HG03095 (cell line): Measurements from ENCODE around the gene BCO2.

ENCODE experiments used
- ATAC-seq: cut with Tn5 transposase; IDR thresholded peaks from one replicate; pipeline ENCODE4 v1.9.1; 2021; ENCODE audit warnings: moderate library complexity; ENCODE audit not compliant: unreplicated experiment

BCO2 gene

DNA sequence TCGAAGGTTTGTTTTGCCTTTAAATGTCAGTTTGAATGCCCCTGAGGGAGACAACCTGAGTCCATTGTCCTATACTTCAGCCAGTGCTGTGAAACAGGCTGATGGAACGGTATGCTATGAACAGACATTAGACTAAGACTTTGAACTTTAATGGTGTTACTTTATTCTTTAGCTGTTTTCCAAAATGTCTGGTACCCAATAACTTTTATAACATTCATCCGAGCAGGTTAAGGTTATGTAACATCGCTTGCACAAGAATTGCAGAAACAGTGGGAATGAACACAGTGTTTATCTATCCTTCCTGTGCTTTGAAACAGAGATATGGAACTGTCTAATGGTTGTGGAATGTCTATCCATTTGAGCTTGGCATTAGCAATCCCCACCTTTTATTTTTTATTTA lies 38.4 kb downstream of the BCO2 start:
- no peak for ATAC-seq

DNA sequence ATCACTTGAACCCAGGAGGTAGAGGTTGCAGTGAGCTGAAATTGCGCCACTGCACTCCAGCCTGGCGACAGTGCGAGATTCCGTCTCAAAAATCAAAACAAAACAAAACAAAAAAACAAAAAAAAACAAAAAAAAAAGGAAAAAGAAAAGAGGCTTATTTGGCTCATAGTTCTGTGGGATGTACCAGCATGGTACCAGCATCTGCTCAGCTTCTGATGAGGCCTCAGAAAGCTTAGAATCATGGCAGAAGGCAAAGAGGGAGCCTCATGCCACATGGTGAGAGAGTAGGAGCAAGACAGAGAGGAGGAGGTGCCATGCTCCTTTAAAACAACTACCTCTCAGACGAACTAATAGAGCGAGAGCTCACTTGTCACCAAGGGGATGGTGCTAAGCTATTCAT lies 40.3 kb downstream of the BCO2 start:
- no peak for ATAC-seq

DNA sequence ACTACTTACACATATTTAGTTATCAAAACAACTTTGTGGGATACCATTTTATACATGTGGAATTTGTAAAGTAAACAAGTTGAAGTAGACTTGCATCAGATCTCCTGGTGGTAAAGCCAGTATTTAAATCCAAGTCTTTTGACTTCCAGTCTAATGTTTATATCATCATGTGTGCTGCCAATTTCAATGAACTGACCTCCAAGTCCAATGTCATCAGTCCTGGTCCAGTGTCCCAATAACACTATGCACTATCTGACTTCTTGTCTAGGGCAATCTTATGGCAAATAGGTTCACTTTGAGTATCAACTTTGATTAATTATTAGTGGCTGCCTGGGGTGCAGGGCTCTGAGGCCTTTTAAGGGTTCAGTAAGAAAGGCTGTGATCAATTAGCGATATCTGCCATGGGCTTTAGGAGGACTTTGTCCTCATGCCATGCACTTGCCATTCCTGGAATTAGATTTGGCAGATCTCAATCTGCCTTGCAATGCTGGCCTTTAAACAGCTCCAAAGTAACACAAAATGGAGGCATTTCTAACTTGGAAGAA lies 41.3 kb downstream of the BCO2 start:
- no peak for ATAC-seq

DNA sequence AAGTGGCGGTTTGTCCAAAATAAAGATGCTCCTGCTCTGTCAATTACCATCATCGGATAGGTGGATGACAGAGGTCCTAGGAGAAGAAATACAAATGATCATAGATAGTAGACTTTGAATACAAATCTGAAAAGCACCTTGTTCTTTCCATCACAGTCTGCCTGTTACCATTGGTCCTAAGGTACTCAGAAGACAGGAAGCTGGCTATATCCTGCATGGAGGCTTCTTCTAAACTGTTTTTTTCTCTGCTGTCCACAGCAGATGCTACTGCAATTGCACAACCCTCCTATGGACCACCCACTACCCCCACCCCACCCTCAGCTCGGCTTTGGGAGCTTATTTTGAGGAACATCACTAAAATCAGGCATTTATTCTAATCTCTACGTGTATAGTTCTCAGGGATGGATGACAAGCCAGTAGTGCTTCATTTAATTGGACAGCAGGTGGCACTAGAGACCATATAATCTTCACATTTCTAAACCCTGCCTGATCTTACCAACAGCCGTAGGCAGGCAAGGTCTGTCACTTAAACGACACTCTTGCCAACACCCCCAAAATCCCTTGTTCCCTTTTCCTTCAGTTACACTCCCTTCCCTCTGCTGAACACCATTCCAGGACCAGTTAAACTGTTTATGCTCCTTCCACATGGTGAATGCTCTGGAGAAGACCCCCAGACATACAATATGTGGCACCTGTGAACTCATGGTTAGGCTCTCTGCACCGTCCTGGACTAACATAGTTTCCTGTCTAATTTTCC lies 44.3 kb downstream of the BCO2 start:
- ATAC-seq = peak; percentile 88

DNA sequence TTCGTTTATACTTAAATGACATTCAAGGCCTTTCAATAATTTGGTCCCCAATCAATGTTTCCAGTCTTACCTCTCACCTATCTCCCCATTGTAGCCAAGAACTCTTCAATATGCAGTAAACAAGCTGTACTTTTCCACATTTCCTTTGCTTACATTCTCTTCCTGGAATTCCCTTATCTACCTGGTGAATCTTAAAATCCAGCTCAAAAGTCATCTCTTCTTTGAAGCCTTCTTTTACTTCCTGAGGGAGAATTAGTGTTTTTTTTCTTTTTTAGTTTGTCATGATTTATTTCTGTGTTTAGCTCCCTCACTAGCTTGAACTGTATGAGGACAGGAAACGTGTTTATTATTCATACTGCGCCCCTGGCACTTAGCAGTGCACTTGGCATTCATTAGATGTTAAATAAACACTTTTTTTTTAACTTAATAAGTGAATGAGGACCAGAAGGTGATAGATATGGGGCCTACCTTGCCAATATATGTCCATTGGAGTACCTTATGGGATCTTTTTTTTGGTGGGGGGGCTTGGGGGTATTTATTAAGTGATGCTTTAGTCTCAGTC lies 46.0 kb downstream of the BCO2 start:
- no peak for ATAC-seq

DNA sequence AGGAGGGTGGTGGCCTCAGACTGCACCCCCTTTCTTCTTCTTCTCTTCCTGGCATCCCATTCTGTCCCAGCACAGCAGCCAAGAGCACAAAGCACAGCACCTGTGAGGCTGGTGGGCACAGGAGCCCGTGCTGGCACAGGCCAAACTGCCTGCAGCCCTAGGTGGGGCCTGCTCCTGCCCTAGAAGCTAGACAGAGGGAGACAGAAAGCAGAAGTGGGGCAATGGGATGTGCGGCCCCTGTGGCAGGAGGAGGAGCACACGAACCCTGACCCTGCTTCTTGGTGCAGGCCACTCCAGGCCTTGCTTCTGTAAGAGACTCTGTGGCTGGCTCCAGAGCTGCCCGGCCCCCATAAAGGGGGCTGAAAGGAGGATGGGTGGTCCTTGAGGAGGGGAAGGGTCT lies 47.0 kb downstream of the BCO2 start:
- ATAC-seq = no peak

DNA sequence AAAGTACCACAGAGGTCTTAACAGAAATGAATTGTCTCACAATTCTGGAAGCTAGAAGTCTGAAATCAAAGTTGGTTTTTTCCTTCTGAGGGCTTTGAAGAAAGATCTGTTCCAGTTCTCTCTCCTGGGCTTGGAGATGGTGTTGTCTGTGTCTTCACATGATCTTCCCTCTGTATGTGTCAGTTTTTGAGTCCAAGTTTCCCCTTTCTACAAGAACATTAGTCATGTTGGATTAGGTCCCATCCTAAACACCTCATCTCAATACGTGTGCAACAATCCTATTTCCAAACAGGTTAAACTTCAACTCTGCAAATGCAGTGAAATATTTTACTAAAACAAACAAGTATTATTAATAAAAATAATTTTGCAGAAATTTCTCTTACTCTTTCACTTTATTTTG lies 47.8 kb downstream of the BCO2 start:
- ATAC-seq = no peak

DNA sequence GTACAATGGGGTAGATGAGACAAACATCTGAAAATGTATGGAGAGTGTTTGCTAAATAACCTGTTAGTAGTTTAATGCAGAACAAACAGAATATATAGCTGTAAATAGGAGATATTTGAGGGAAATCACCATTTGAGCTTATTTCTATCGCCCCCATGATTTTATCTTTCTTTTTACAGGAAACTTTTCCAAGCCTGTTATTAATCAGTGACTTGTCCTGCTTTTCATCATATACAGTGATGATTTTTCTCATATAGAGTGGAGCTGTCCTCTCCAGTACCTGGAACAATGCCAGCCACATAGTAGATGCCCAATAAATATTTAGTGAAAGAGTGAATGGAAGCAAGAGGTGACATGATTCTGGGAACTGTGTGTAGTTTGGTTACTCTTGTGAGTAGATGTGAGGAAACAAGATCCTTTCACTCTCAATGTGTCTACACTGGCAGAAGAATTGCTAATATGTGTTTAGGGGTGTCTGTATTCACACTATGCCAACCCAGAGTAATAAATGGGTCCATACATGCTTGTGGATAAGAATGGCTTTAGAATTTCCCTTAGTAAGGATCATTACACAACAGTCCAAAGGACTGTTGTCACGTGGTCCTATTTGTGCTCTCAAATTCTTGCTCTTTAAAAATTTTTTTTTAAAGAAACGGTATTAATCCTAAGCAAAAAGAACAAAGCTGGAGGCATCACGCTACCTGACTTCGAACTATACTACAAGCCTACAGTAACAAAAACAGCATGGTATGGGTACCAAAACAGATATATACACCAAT lies 48.6 kb downstream of the BCO2 start:
- no peak for ATAC-seq

DNA sequence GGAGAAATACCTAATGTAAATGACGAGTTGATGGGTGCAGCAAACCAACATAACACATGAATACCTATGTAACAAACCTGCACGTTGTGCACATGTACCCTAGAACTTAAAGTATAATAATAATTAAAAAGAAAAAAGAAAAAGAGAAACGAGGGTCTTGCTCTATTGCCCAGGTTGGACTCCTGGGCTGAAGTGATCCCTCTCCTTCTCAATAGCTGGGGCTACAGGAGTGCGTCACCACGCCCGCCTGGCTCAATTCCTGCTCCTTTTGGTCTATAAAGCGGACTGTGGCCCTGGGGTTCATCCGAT lies 50.4 kb downstream of the BCO2 start:
- ATAC-seq = no peak

DNA sequence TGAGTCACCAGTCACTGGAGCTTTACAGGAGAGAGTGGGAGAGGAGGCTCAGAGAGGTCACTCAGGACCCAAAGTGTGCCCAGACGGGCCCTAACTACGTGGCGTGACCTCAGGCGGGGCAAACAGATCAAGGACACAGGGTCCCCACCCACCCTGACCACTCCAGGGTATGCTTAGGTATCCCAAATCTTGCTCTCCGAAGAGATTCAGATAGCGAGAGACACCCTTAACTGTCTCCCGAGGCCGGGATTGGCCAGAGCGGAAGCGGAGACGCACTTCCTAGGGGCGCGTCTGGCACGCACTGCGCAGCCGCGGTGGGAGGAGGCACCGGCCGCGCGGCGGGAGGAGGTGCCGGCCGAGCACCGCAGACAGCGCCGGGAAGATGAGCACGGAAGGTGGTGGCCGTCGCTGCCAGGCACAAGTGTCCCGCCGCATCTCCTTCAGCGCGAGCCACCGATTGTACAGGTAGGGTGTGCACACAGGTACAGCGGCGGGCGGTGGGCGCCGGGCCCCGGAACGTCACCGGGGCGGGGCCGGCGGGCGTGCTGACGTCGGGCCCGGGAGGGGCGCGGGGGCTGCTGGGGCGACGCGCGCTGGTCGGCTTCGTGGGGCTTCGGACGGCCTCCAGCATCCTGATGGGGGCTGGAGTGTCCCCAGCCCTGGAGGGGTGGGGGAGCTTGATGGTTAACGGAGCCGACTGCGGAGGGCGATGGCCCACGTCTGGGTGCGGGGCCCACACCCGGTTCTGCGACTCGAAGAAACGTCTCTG lies 50.9 kb downstream of the BCO2 start, which contains the start of gene PTS:
PTS (plus strand) TSS at position 367 of the 769 bp plus-strand sequence; CDS start at position 383, 16 bp downstream.
- peak; percentile 97 for ATAC-seq

DNA sequence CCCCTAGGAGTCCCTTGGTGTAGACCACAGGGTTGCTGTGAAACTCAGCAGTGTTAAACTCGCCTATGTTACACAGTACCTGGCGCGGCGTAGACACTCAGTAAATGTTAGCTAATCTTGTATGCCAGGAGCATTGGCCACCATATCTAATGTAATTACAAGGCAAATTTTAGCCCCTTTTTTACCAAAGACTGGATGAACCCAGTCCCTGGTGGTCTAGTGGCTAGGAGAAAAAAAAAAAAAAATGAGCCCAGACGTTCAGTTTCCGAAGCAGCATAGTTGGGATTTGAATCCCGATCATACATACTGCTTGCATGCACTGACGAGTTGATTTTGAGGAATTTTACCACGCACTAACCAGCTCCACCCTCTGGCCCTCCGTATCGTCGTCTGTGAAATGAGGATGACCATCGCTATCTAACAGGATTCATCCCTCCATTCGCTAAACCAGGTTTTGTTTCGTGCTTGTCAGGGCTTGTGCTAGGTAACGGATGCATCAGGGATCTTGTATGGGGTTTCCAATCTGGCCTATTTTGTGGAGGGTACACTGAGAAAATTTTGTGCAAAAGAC lies 51.6 kb downstream of the BCO2 start:
- peak; percentile 36 for ATAC-seq

DNA sequence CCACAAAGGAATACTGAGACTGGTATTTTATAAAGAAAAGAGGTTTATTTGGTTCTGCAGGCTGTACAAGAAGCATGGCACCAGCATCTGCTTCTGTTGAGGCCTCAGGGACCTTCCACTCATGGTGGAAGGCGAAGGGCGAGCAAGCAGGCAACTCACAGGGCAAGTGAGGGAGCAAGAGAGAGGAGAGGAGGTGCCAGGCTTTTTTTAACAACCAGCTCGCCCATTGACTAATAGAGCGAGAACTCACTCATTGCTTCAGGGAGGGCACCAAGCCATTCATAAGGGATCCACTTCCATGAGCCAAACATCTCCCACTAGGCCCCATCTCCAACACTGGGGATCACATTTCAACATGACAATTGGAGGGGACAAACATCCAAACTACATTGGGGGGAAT lies 52.2 kb downstream of the BCO2 start:
- no peak for ATAC-seq

DNA sequence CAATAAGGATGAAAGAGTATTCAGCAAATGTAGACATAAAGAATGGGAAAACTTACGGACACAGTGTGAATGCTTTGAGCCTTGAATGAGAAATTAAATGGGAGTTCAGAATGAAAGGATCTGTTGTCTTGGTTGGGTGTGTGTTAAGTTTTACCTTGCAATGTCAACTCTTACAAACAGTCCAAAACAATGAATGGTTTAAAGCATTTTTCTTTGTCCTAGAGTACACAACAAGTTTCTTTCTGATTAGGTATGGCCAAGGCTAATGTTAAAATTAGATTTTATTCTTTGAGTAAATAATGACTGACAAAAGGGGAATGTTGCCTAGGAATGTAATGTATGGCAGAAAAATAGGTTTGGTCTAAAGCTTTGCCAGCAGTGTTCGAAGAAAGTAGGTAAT lies 53.4 kb downstream of the BCO2 start:
- no peak for ATAC-seq

DNA sequence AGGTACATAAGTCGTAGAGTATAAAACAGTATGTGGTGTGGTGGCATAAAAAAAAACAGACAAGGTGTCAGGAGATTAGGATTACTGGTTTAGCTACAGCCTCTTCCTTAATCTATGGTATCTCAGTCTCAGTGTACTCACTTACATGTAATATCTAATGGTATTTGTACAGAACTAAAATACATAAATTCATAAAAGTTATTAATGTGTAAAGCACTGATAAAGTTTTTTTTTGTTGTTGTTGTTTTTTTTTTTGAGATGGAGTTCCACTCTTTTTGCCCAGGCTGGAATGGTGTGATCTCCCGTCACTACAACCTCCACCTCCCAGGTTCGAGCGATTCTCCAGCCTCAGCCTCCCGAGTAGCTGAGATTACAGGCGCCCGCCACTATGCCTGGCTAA lies 53.8 kb downstream of the BCO2 start:
- no peak for ATAC-seq

DNA sequence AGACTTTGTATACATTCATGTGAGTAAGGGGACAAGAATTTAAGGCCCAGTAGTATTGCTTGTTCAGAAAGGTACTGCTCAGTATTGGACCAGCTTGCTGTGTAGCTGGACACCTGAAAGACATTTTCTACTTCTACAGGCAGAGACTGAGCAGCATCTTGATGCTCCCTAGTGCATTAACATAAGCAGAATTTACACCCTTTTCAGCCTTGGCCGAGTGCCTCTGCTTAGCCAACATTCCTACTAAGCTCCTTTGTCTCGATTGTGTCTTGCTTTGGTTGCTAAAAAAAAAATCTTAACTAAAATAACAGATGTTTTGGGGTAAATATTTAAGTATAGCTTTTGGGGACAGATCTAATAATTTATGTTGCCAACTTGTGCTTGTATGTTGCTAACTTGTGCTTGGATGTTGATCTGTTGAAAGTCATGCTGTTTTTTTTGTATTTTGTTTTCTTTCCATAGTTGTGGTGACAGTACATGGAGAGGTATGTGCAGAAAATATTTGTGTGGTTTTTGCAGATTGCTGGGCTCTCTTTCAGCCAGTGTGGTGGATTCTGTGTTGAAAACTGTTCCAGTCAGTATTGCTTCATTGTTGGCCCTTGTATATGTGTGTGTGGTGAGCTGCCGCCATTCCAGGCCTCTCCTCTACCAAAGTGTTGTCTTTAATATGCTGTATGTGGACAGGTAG lies 54.6 kb downstream of the BCO2 start:
- ATAC-seq = no peak

DNA sequence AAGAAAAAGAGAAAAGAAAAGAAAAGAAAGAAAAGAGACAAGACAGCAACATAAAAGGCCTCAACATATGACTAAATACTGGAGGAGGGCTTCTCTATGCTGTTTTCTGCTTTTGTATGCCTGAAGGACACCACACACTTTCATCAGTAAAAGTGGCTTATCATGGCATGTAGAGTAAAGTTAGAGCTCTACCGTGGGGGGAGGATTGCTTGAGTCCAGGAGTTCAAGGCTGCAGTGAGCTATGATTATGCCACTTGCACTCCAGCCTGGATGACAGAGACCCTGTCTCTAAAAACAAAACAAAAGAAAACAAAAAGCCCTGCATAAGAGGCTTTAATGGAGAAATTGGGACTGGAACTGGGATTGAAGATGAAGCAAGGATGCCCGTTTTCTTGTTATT lies 56.6 kb downstream of the BCO2 start:
- ATAC-seq = no peak

DNA sequence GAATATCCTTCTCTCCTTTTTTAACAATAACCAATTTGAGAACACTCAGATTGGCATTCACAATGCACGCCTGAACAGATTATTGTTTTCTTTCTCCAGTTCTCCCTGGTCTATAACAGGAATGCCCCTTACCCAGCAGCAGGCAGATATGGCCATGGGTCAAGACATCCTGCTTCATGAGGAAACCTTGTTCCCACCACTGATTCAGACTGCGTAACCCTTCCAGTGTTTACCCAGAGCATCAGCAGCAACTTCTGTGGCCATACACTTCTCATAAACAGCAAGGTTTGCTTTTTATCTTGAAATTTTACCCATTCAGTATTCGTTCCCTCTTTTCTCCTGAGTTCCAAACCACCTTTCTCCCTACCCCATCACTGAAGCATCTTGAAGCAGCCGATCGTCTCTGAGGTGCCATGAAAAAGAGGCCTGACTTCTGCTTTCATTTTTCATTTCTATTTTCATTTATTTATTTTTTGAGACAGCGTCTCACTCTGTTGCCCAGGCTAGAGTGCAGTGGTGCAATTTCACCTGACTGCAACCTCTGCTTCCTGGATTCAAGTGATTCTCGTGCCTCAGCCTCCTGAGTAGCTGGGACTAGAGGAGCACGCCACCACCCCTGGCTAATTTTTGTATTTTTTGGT lies 60.6 kb downstream of the BCO2 start:
- peak; percentile 71 for ATAC-seq

DNA sequence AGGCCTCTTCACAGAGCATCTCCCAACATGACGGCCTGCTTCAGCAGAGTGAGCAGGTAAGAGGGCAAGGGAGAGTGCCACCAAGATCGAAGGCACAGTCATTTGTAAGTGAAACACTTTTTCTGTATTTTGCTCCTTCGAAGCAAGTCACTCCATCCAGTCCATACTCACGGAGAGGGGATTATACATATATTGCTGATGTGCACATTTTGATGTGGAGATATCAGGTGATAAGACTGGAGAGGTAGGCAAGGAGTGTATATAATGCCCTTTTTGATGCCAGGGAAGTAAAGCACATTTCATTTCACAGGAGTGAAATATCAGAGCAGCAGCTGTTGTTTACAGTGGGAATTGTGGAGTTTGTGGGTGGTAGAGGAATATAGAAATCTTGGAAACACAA lies 62.1 kb downstream of the BCO2 start:
- no peak for ATAC-seq

DNA sequence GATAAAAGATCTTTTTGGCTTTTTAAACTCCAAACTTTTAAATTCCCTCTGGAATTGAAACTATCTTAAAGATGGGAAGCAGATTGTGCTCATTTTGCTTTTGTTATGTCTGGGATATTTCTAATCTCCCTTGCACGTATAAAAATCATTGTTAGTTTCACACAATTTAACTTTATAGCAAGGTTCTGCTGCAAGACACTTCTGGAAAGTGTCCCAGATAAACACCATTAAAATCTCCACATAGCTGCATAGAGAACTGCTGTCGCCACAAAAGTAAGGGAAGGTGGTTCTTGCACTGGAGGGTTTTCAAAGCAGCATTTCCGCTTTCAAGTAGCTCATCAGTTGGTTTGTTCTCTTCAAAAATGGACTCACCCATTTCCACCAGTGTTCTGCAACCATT lies 62.7 kb downstream of the BCO2 start:
- ATAC-seq = no peak

DNA sequence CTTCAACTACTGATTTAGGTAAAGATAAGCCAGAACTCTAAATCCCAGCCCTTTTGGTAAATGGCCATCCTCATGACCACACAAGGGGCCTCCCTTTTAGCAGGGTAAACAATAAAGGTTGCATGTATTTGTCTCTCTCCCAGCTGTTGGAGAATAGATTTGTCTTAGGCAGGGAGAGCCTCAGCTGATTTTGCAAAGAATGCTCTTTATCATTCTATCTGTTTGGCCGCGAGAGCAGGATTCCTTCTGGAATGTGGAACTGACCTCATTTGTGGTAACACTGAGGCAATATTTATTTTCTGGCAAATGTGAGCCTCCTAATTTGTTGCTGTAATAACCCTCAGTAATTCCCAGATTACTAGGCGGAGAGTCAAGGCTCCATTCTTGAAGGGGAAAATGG lies 66.2 kb downstream of the BCO2 start:
- ATAC-seq = no peak
